GM18951 (cell line): ENCODE results near the gene DLX3.

Source experiments
- POLR2A ChIP-seq: IDR thresholded peaks from 4 replicates; pipeline ENCODE4 v1.6.1; 2011; ENCODE audit warnings: mild to moderate bottlenecking; ENCODE audit not compliant: insufficient read length, insufficient read depth; ENCODE audit errors: extremely low read depth
- in situ Hi-C: fragments of 300-500 bp; cut with MboI; formaldehyde crosslinking; loops from one replicate; pipeline ENCODE4 v1.12.0; 2022; ENCODE audit warnings: low sequenced_read_pairs, mixed read lengths, inconsistent platforms; ENCODE audit not compliant: unreplicated experiment

The DLX3 gene

GRCh38 chr17:50029185-50029584 is 34.2 kb upstream of the DLX3 start:
- in situ Hi-C loops, result no loop called here
- no peak for TF ChIP-seq POLR2A

DNA sequence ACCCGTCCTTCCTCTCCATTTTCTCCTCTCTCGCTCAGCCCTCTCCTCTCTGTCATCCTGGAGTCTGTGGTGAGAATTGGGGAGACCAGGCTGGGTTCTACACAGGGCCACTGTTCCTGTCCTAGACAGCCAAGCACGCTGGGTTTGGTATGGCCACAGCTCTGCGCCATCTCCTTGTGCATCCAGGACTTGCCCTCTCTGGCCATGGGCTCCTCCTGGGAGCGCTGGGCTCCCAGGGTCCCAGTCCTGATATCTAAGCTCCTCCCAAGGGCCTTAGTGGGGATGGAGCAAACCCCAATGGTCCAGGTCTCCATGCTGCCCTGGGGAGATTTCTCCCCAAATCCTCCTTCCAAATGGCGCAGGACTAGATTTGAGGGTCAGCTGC is 33.7 kb upstream of the DLX3 start:
- no peak for TF ChIP-seq POLR2A
- in situ Hi-C loops, result no loop called here

DNA sequence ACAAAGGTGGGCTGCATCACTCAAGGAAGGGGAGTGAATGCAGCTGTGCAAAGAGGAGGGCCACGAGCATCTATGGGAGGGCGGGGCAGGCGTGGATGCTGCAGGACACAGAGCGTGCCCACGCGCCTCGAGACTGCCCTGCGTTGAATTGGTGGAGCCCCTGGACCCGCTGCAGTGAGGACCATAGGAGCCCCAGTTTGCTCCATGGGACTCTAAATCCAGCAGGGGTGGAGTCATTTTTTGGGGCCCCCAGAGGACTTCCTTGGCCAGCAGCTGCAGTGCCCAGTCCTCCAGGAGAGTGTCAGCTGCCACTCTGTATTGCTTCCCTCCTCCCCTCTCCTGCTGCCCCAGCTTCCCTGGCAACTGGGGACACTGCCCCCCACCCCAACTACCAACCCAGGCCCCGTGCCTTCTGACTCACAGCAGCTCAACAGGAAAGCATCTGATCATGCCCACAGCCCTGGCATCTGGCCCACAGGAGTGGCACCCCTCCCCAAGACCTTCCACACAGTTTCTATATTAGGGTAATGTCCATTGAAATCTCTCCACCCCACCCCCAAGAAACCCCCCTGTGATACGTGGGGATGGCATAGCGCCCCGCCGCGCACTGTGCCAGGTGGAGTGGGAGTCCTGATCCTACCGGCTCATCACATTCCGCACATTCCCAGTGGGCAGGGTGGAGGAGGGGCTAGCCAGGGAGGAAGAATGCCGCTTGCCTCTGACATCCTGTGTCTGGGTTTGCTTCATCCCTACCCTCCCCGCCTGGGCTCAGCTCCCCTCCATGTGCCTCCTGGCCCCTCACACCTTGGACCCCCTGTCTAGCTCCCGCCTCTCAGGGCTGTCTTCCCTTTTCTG is 33.1 kb upstream of the DLX3 start:
- no peak for TF ChIP-seq POLR2A
- in situ Hi-C loops, result no loop called here

DNA sequence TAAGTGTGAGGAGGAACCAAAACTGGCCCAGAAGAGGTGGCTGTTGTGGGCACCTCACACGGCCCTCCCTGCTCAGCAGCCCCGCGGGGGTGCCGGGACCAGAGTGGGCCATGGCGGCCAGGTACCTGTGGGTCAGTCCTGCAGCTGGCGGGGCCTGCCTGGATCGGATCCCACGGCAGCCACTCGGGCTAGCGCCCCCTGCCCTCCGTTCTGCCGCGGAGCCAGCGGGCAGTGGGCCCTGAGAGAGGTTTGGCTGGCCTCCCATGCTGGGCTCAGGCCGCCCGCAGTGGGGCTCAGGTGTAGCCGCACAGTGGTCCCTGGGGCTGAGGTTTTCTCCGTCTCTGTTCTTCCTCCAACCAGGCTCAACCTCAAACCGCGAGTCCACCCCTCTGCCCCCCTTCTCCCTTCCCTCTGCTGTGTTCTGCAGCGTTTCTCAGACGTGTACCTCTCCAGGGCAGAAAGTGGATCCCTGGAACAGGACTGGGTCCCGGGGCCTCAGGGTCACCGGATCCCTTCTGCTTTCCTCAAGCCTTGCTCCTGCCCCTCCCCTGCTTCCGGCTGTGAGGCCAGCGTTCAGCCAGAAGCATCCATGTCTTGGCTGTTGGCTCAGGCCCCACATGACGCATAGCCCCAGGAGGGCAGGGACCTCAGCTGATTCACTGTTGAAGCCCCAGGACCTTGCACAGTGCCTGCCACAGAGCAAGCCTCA is 32.3 kb upstream of the DLX3 start:
- in situ Hi-C loops, result no loop called here
- TF ChIP-seq POLR2A, result no peak

DNA sequence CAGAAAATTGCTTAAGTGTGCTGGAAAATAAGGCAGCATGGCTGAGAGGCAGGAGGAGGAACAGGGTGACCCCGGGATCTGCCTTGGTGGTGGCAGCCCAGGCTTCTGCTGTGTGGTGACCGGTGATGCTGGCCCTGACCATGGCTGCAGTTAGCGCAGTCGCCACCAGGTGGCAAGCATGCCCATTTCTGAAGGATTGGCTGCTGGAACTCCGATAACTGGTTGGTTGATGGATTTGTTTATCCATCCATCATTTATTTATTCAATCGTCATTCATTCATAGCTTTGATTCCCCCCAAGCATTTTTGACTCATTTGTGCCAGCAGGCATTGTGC is 31.8 kb upstream of the DLX3 start:
- in situ Hi-C loops, result no loop called here
- TF ChIP-seq POLR2A, result no peak

DNA sequence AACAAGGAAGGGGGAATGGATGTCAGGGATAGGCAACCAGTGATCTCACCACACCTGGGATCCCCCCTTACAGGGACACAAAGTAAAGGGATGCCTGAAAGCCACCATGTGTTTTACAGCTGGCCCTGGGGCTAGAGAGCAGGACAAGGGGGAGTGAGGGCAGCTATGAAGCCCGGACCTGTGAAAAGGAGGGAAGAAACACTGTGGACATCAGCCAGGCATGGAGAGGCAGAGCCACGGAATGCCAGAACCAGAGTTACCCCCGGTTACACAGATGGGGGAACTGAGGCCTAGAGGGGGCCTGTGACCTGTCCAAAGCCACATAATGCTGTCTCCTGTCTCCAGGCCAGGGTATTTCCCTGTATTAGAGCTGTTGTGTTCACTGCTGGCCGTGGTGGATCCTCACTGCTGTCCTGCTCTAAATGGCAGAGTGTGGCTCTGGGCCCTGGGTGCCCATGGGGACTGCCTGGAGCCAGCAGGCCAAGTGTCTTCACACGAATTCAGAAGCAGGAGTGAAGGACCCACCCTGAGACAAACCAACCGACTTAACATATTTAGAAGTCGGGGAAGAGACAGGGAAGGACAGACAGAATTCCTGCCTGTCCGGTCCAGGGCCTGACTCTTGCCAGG is 31.1 kb upstream of the DLX3 start:
- no peak for TF ChIP-seq POLR2A
- in situ Hi-C loops, result no loop called here

GRCh38 chr17:50024808-50025207 is 29.8 kb upstream of the DLX3 start:
- no peak for TF ChIP-seq POLR2A
- in situ Hi-C loops, result no loop called here

DNA sequence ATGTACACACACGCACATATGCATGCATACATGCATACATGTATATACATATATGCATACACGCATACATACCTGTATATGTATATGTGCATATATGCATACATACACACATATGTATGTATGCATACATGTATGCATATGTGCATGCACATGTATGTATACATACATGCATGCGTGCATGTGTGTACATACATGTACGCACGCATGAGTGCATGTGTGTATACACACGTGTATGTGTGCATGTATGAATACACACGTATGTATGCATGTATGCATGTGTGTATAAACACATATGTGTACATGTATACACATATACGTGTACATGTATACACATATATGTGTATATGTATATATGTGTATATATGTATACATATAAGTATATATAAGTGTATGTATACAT is 28.5 kb upstream of the DLX3 start:
- in situ Hi-C loops, result no loop called here
- no peak for TF ChIP-seq POLR2A

GRCh38 chr17:50022463-50023130 is 27.6 kb upstream of the DLX3 start:
- in situ Hi-C loops, result no loop called here
- no peak for TF ChIP-seq POLR2A

GRCh38 chr17:50021681-50022370 is 26.8 kb upstream of the DLX3 start:
- in situ Hi-C loops, result no loop called here
- no peak for TF ChIP-seq POLR2A

GRCh38 chr17:50020841-50021599 is 26.0 kb upstream of the DLX3 start:
- TF ChIP-seq POLR2A, result no peak
- in situ Hi-C loops, result no loop called here

DNA sequence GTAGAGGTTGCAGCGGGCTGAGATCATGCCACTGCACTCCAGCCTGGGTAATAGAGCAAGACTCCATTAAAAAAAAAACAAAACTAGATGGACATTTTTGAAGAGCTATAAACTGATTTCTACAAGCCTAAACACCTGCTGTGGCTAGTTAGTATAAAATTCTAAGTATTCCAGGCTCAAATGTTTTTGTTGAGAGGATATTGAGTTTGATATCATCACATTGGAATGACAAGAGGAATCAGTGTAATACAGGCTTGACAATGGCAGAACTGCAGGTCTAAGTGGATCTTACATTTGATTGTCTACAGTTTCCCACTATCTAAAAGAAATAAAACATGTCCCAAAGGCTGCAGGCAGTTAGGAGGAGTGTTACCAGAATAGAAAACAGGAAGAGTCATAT is 23.9 kb upstream of the DLX3 start:
- in situ Hi-C loops, result no loop called here
- TF ChIP-seq POLR2A, result no peak

GRCh38 chr17:50015146-50015545 is 20.1 kb upstream of the DLX3 start:
- TF ChIP-seq POLR2A, result no peak
- in situ Hi-C loops, result no loop called here
